Esophagus (tissue), 2 donors: Measurements from ENCODE around the gene PRKCG. TPM values are rescaled to one million over a fixed set of nuclear protein-coding genes. Genes with fewer than 3 reads are reported as not detected.

Source experiments
- H3K27ac ChIP-seq, 2 donors: one replicate each; pipeline ENCODE4 v1.5.1; 2013; ENCODE audit warnings: low read depth in 2 of 2, mild to moderate bottlenecking in 2 of 2, inconsistent platforms in 1 of 2, low read length in 1 of 2, moderate library complexity in 1 of 2
- H3K27me3 ChIP-seq, 2 donors: one replicate each; pipeline ENCODE4 v1.6.1; 2013; ENCODE audit warnings: low read length in 2 of 2, control low read depth in 1 of 2, mild to moderate bottlenecking in 1 of 2; ENCODE audit not compliant: insufficient read depth in 2 of 2, control insufficient read depth in 1 of 2
- H3K36me3 ChIP-seq, 2 donors: one replicate each; pipeline ENCODE4 v1.6.1; 2013; ENCODE audit warnings: low read length in 1 of 2; ENCODE audit not compliant: control insufficient read depth in 2 of 2, insufficient read depth in 2 of 2
- H3K4me1 ChIP-seq, 2 donors: one replicate each; pipeline ENCODE4 v1.6.1; 2013; ENCODE audit warnings: low read length in 1 of 2; ENCODE audit not compliant: control insufficient read depth in 2 of 2, insufficient read depth in 2 of 2
- H3K4me3 ChIP-seq, 2 donors: one replicate each; pipeline ENCODE4 v1.5.1; 2013; ENCODE audit warnings: low read length in 2 of 2, mild to moderate bottlenecking in 2 of 2, low read depth in 1 of 2, moderate library complexity in 1 of 2
- H3K9me3 ChIP-seq, 2 donors: one replicate each; pipeline ENCODE4 v1.6.1; 2013; ENCODE audit warnings: mild to moderate bottlenecking in 2 of 2, low read depth in 1 of 2, low read length in 1 of 2, moderate library complexity in 1 of 2; ENCODE audit not compliant: control insufficient read depth in 2 of 2, insufficient read depth in 1 of 2
- WGBS, 2 donors: extraction: QIAGEN DNeasy Blood & Tissue Kit; methylation state at CpG; one replicate each; pipeline ENCODE4 v1.1.7; 2013; 5-methylcytosine and 5-hydroxymethylcytosine counted together
- polyA plus RNA-seq, 2 donors: library from polyadenylated mRNA; stranded (reverse); fragments of 200-250 nt; gene quantifications; one replicate each; pipeline ENCODE4 v1.2.3, GENCODE V29; 2013
- donor health status: healthy with polysubstance abuse.
- donor health status: Bipolar disorder and iron deficiency.

Gene PRKCG
- polyA plus RNA-seq, 2 donors: 0.01 TPM; not detected in 1

GRCh38 chr19:53916004-53916403 lies 34.0 kb downstream of the PRKCG start:
- peaks cover 0 to 4% of the 10 kb centered on the region in 2 donors for H3K27me3 ChIP-seq
- no peaks in the 10 kb centered on the region for H3K9me3 ChIP-seq
- no peaks in the 10 kb centered on the region for H3K4me1 ChIP-seq
- H3K27ac ChIP-seq: no peak overlapping the region
- no peak overlapping the region for H3K4me3 ChIP-seq
- H3K36me3 ChIP-seq: no peaks in the 10 kb centered on the region
- 59 to 61% methylated on average over 6 of the region's 6 CpGs for WGBS, 2 donors

GRCh38 chr19:53917356-53917755 lies 35.4 kb downstream of the PRKCG start:
- H3K9me3 ChIP-seq: no peaks in the 10 kb centered on the region
- H3K4me3 ChIP-seq: no peak overlapping the region
- H3K4me1 ChIP-seq: no peaks in the 10 kb centered on the region
- H3K27me3 ChIP-seq: no peaks in the 10 kb centered on the region
- no peaks in the 10 kb centered on the region for H3K36me3 ChIP-seq
- no peak overlapping the region for H3K27ac ChIP-seq
- 80 to 83% methylated on average over 7 of the region's 7 CpGs for WGBS, 2 donors

GRCh38 chr19:53927739-53928138 lies 45.7 kb downstream of the PRKCG start:
- Histone ChIP-seq H3K4me1 (no peaks in the 10 kb centered on the region), H3K36me3 (no peaks in the 10 kb centered on the region), H3K4me3 (no peak overlapping the region), H3K27ac (no peak overlapping the region), H3K27me3 (no peaks in the 10 kb centered on the region), H3K9me3 (peaks cover 0 to 4% of the 10 kb centered on the region in 2 donors)
- WGBS, 2 donors: 14 to 44% methylated on average over 3 to 8 of the region's 8 CpGs

GRCh38 chr19:53936029-53936428 lies 54.0 kb downstream of the PRKCG start:
- Histone ChIP-seq H3K4me1 (no peaks in the 10 kb centered on the region), H3K27me3 (no peaks in the 10 kb centered on the region), H3K9me3 (no peaks in the 10 kb centered on the region), H3K36me3 (no peaks in the 10 kb centered on the region), H3K4me3 (no peak overlapping the region), H3K27ac (no peak overlapping the region)
- 39 to 46% methylated on average over 7 of the region's 7 CpGs for WGBS, 2 donors

GRCh38 chr19:53942001-53942786 lies 60.2 kb downstream of the PRKCG start:
- H3K4me1 ChIP-seq: no peaks in the 10 kb centered on the region
- H3K4me3 ChIP-seq: no peak overlapping the region
- peaks cover 0 to 7% of the 10 kb centered on the region in 2 donors for H3K9me3 ChIP-seq
- H3K27me3 ChIP-seq: no peaks in the 10 kb centered on the region
- no peak overlapping the region for H3K27ac ChIP-seq
- H3K36me3 ChIP-seq: no peaks in the 10 kb centered on the region
- 10 to 12% methylated on average over 51 to 55 of the region's 55 CpGs for WGBS, 2 donors

GRCh38 chr19:53944416-53944815 lies 62.4 kb downstream of the PRKCG start:
- no peak overlapping the region for H3K27ac ChIP-seq
- no peaks in the 10 kb centered on the region for H3K4me1 ChIP-seq
- no peak overlapping the region for H3K4me3 ChIP-seq
- H3K36me3 ChIP-seq: no peaks in the 10 kb centered on the region
- peaks cover 0 to 7% of the 10 kb centered on the region in 2 donors for H3K9me3 ChIP-seq
- no peaks in the 10 kb centered on the region for H3K27me3 ChIP-seq
- 80 to 83% methylated on average over 4 of the region's 4 CpGs for WGBS, 2 donors

GRCh38 chr19:53944933-53945332 lies 62.9 kb downstream of the PRKCG start:
- Histone ChIP-seq H3K4me1 (no peaks in the 10 kb centered on the region), H3K36me3 (no peaks in the 10 kb centered on the region), H3K9me3 (peaks cover 0 to 7% of the 10 kb centered on the region in 2 donors), H3K4me3 (no peak overlapping the region), H3K27ac (no peak overlapping the region), H3K27me3 (no peaks in the 10 kb centered on the region)
- 85 to 90% methylated on average over 4 of the region's 4 CpGs for WGBS, 2 donors

GRCh38 chr19:53945441-53945840 lies 63.4 kb downstream of the PRKCG start:
- no peak overlapping the region for H3K4me3 ChIP-seq
- no peak overlapping the region for H3K27ac ChIP-seq
- H3K4me1 ChIP-seq: no peaks in the 10 kb centered on the region
- WGBS, 2 donors: 42 to 49% methylated on average over 9 of the region's 9 CpGs
- H3K36me3 ChIP-seq: no peaks in the 10 kb centered on the region
- peaks cover 0 to 7% of the 10 kb centered on the region in 2 donors for H3K9me3 ChIP-seq
- H3K27me3 ChIP-seq: no peaks in the 10 kb centered on the region

GRCh38 chr19:53945998-53946397 lies 64.0 kb downstream of the PRKCG start:
- no peaks in the 10 kb centered on the region for H3K36me3 ChIP-seq
- H3K9me3 ChIP-seq: peaks cover 0 to 7% of the 10 kb centered on the region in 2 donors
- H3K27me3 ChIP-seq: no peaks in the 10 kb centered on the region
- no peak overlapping the region for H3K4me3 ChIP-seq
- H3K4me1 ChIP-seq: no peaks in the 10 kb centered on the region
- WGBS, 2 donors: 95 to 96% methylated on average over 2 of the region's 2 CpGs
- H3K27ac ChIP-seq: no peak overlapping the region

- no peaks in the 10 kb centered on the region for H3K4me1 ChIP-seq
Observed at GRCh38 chr19:53947624-53948023, 65.6 kb downstream of the PRKCG start.

More at GRCh38 chr19:53947624-53948023, 65.6 kb downstream of the PRKCG start:
- Histone ChIP-seq H3K9me3 (peaks cover 0 to under 1% of the 10 kb centered on the region in 2 donors), H3K27me3 (no peaks in the 10 kb centered on the region), H3K36me3 (no peaks in the 10 kb centered on the region), H3K4me3 (no peak overlapping the region), H3K27ac (no peak overlapping the region)
- WGBS, 2 donors: 63 to 71% methylated on average over 5 of the region's 5 CpGs
